Glutamatergic neuron (in vitro differentiated cells): ENCODE data around the gene PLEKHA5. TPM values are rescaled to one million over a fixed set of nuclear protein-coding genes. Genes with fewer than 3 reads are reported as not detected.

Source experiments
- DNase-seq: peaks from one replicate; pipeline ENCODE4 v3.0.0; 2022
- H3K27ac Mint-ChIP-seq: one replicate; pipeline ENCODE4 v1.8.0; 2020; ENCODE audit warnings: mild to moderate bottlenecking, mixed read lengths, inconsistent platforms; ENCODE audit not compliant: unreplicated experiment
- H3K27me3 Mint-ChIP-seq: one replicate; pipeline ENCODE4 v1.8.0; 2020; ENCODE audit warnings: mild to moderate bottlenecking, moderate library complexity, mixed read lengths, inconsistent platforms; ENCODE audit not compliant: unreplicated experiment
- H3K36me3 Mint-ChIP-seq: one replicate; pipeline ENCODE4 v1.8.0; 2020; ENCODE audit warnings: mild to moderate bottlenecking, mixed read lengths, inconsistent platforms; ENCODE audit not compliant: unreplicated experiment
- H3K4me1 Mint-ChIP-seq: one replicate; pipeline ENCODE4 v1.8.0; 2020; ENCODE audit warnings: mild to moderate bottlenecking, low read depth, mixed read lengths, inconsistent platforms; ENCODE audit not compliant: unreplicated experiment
- H3K4me3 Mint-ChIP-seq: one replicate; pipeline ENCODE4 v1.8.0; 2020; ENCODE audit warnings: mild to moderate bottlenecking, mixed read lengths, inconsistent platforms; ENCODE audit not compliant: unreplicated experiment
- H3K9me3 Mint-ChIP-seq: one replicate; pipeline ENCODE4 v1.8.0; 2020; ENCODE audit warnings: mild to moderate bottlenecking, moderate library complexity, mixed read lengths, inconsistent platforms; ENCODE audit not compliant: unreplicated experiment
- CTCF ChIP-seq: fragments of 200-600 bp; sonication (generic); IDR thresholded peaks from one replicate; pipeline ENCODE4 v1.5.0; 2021; ENCODE audit not compliant: partially characterized antibody, unreplicated experiment
- total RNA-seq: library from RNA; stranded (reverse); fragmentation: NEBNext Ultra II Directional; extraction: Animal tissue kit (Norgen Biotek cat#: 25700); gene quantifications from one replicate; pipeline ENCODE4 v1.2.1, GENCODE V29; 2021; ENCODE audit not compliant: unreplicated experiment

PLEKHA5 gene
- total RNA-seq, 1 donor from 2014 or later, result 314 TPM

DNA sequence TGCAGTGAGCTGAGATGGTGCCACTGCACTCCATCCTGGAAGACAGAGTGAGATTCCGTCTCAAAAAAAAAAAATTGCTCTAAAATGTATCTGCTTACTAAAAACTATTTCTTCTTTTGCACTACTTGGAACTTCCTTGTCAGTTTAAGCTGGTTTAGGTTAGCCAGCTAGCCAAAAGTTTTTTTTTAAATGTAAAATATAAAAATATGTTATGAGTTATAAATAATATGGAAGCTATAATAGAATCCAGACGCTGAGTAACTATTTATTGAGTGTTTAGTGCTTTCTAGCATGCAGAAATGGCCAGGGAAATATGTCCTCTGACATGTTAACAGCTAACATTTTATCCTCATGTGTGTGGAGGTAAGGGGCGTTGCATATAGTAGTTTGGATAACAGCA, 85.6 kb downstream of the PLEKHA5 start:
- peaks cover 26% of the 10 kb centered on the region for H3K4me1 Mint-ChIP-seq
- TF ChIP-seq CTCF, result no peak
- peaks cover 5% of the 10 kb centered on the region for H3K27me3 Mint-ChIP-seq
- no peaks in the 10 kb centered on the region for H3K36me3 Mint-ChIP-seq
- H3K9me3 Mint-ChIP-seq, result peaks cover 9% of the 10 kb centered on the region
- no peak overlapping the region for H3K27ac Mint-ChIP-seq
- H3K4me3 Mint-ChIP-seq, result no peak overlapping the region
- no peak for DNase-seq

DNA sequence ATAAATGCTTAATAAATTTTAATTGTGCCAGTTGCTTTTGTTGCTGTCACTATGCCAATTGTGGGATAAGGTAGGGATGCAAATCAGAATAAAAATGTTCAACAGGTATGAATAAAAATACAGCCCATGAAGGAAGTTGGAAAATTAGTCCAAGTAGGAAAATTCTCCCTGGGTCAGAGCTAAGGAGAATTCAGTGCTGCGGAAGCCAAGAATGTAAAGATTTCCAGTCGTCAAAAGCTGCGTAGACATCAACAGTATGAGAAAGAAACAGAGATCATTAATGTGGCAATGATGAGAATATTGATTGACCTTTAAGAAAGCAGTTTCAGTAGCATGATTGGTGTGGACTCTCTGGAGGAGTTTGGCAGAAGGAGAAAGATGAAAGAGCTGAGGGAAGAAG, 87.9 kb downstream of the PLEKHA5 start:
- H3K36me3 Mint-ChIP-seq, result no peaks in the 10 kb centered on the region
- H3K4me1 Mint-ChIP-seq, result peaks cover 46% of the 10 kb centered on the region
- no peak for TF ChIP-seq CTCF
- H3K27me3 Mint-ChIP-seq, result peaks cover 2% of the 10 kb centered on the region
- H3K9me3 Mint-ChIP-seq, result peaks cover 9% of the 10 kb centered on the region
- no peak for DNase-seq
- H3K4me3 Mint-ChIP-seq, result no peak overlapping the region
- H3K27ac Mint-ChIP-seq, result peak overlapping the region; percentile 1

DNA sequence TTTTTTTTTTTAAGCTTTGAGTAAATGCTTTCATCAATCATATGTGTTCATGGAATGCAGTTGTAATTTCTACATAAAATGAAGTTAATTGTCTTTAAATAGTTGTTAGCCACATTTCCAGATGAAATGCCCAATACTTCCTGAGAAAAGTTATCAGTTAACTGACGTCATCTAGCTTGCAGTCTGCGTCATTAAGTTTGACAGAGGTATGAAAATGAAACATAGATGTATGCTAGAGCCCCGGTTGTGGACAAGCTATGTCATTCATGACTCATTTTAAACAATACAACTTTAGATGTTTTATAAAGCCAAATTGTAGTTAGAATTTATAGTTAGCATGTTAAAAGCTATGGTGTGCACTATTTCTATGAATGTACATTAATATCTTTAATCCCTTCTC, 90.7 kb downstream of the PLEKHA5 start:
- H3K36me3 Mint-ChIP-seq, result no peaks in the 10 kb centered on the region
- no peak for TF ChIP-seq CTCF
- H3K27me3 Mint-ChIP-seq, result peaks cover 7% of the 10 kb centered on the region
- no peak overlapping the region for H3K4me3 Mint-ChIP-seq
- no peak for DNase-seq
- peak overlapping the region; percentile 11 for H3K27ac Mint-ChIP-seq
- H3K9me3 Mint-ChIP-seq, result peaks cover 20% of the 10 kb centered on the region
- peaks cover 64% of the 10 kb centered on the region for H3K4me1 Mint-ChIP-seq

DNA sequence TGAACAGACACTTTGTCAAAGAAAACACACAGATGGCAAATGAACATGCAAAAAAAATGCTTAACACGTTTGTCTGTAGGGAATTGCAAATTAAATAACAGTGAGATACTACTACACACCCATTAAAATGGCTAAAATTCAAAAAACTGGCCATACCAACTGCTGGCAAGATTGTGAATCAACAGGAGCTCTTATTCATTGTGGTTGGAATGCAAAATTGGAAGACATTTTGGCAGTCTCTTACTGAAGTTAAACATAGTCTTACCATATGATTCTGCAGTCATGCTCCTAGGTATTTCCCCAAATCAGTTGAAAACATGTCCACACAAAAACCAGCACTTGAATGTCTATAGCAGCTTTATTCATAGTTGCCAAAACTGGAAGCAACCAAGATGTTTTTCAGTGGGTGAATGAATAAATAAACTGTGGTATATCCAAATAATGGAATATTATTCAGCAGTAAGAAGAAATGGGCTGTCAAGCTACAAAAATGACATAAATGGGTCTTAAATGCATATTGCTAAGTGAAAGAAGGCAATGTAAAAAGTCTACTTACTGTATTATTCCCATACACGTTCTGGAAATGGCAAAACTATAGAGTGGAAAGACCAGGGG, 91.4 kb downstream of the PLEKHA5 start:
- H3K4me3 Mint-ChIP-seq, result peak overlapping the region; percentile 57
- DNase-seq, result no peak
- no peaks in the 10 kb centered on the region for H3K36me3 Mint-ChIP-seq
- peaks cover 7% of the 10 kb centered on the region for H3K27me3 Mint-ChIP-seq
- H3K9me3 Mint-ChIP-seq, result peaks cover 20% of the 10 kb centered on the region
- no peak for TF ChIP-seq CTCF
- H3K4me1 Mint-ChIP-seq, result peaks cover 64% of the 10 kb centered on the region
- H3K27ac Mint-ChIP-seq, result peak overlapping the region; percentile 86

DNA sequence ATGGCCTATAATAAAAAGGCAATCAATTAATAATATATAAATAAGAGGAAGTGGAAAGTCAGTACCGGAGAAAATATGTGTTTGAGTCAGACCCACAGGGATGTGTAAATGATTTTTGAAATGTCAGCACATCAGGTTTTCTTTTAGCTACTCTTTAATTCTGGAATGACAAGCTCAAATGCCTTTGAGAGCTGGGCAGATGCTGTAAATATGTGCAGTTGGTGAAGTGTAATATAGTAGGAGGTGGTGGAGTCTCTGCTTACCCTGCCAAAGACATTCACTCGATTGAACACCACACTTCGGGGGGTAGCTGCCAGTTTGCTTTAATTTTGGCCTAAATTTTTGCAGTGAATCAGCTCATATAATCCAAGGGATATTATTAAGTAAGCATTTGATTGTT, 93.0 kb downstream of the PLEKHA5 start:
- Mint-ChIP-seq H3K9me3 (peaks cover 16% of the 10 kb centered on the region), H3K4me3 (peak overlapping the region; percentile 61), H3K27ac (peak overlapping the region; percentile 88), H3K4me1 (peaks cover 60% of the 10 kb centered on the region), H3K27me3 (peaks cover 7% of the 10 kb centered on the region), H3K36me3 (no peaks in the 10 kb centered on the region)
- TF ChIP-seq CTCF, result no peak
- DNase-seq, result no peak
